ENCODE measurements around the gene SF3B4. TPM values are rescaled to one million over a fixed set of nuclear protein-coding genes. Genes with fewer than 3 reads are reported as not detected.
"Not testable (repeated sequence)": the region's sequence is repeated elsewhere in the genome, so short reads cannot be mapped to it uniquely, and the experiment has no call there.

The SF3B4 gene, protein sequence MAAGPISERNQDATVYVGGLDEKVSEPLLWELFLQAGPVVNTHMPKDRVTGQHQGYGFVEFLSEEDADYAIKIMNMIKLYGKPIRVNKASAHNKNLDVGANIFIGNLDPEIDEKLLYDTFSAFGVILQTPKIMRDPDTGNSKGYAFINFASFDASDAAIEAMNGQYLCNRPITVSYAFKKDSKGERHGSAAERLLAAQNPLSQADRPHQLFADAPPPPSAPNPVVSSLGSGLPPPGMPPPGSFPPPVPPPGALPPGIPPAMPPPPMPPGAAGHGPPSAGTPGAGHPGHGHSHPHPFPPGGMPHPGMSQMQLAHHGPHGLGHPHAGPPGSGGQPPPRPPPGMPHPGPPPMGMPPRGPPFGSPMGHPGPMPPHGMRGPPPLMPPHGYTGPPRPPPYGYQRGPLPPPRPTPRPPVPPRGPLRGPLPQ
- 9.9 TPM for total RNA-seq

DNA sequence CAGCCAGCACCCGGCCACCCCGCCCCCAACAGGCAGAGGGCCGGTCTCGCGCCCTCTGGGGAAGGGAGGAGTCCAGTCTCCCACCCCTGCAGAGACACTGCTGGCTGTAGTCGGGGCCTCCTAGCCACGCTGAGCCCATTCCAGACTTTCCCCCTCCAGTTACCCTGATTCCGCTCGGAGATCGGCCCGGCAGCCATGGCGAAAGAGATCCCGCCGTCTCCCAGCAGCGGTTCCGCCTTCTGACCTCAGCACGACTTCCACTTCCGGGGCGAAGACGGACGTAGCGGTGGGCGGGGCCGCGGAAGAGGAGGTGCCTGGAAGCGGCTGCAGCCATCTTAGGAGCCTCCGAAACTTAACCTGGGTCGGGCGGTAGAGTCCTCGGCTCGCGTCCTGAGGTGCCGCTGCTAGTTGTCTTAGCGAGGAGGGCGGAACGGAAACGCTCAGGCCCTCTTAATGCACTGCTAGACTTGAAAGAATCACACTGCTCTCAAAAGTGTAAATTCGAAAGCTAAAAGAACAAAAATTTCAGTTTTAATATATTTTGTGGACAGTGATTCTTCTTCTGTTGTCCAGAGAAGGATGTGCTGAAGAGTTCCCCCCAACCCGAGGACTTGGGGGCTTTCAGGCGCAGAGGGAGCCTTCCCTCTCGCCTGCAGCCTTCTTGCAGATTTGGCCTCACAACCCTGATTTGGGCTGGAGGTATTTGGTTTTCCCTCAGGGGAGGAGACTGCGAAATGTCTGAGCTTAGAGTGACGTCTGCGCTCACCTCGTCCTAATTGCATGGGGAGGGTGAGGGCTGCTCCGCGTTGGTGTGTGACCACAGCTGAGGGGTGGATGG, at the start of gene SF3B4:
TSS of gene SF3B4 (minus strand) at position 241 of the 838 bp plus-strand sequence. CDS start at position 197, 44 bp downstream.
- peak; percentile 98 for DNase-seq

DNA sequence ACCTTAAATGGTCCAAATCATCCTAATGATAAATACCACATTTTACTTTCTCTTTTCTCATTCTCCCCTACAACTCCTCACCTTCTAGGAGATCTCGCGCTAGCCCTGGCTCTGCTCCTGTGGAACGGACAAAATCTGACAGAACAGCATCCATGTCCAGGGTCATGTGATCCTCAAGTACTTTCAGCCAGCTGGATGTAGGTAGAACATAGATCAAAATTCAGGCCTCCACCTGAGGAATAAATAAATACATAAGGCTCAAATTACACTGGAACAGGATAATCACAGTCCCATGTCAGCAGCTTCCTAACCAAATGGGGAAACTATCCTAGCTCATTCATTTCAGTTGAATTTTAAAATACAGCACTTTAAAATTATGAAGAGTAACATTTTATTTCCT, 49.7 kb upstream of the SF3B4 start:
- DNase-seq, result no peak

DNA sequence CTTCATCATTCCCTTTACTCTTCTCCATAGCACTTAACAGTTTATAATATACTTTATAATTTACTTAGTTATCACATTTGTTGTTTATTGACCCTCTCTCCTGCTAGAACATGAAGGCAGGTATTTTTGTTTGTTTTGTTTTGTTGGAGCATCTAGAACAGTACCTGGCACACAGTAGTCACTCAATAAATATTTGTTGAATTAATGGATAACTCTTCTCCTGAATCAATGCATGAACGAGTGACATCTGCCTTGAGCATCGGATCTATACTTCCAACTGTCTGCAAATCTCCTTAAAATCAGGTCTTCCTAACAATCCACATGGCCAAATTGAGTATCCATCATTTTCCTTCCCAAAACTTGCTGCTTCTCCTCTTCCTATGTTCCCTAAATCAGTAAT, 44.9 kb upstream of the SF3B4 start:
- no peak for DNase-seq

DNA sequence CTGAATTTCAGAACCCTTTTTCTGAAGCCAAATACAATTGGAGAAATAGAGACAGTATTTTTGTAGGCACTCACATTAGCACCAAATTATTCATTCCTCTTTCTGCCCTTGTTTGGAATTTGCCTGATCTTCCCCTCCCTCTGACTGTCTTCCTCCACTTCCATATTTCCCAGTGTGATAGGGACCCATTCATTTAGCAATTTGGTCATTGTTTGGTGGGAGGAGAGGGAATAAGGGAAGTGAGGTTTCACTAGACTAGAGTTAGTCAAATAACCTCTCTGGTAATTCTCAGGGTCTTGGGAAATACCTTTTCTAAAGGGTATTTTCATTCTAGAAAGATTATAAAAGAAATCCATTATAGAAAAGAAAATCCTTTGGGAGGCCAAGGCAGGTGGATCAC, 40.0 kb upstream of the SF3B4 start:
- no peak for DNase-seq

DNA sequence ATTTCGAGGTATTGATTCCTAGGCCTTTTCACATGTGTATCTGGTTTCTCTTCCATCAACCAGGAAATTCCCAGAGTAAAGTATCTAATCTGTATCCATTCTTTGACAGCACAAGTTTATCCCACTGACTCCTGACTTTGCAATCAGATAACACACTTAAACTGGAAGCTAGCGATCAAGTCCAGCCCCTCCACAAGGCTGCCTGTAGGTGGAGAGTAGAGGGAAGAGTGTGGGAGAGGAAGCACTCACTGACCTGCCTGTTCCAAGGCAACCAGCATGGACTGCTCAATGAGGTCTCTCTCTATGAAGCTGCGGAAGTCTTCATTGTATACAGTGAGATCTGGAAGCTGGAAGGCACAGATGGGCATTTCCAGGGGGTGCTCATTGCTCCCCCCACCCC, 39.4 kb upstream of the SF3B4 start:
- no peak for DNase-seq

DNA sequence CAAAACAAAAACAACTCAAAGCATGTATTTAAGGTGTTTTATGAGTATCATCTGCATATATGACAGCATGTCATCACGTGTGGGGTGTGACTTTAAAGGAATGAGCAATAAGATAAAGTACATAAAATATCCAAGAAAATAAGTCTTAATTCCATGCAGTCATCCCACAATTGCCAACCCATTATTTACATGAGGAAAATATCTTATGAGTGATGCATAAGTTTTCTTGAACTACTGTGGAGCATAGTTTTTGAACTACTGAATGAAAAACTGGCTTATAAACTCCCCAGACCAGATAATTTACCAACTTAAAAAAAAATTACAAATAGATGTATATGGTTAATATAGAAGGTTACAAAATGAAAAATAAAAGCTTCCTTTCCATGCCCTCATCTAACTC, 38.8 kb upstream of the SF3B4 start:
- DNase-seq, result no peak

DNA sequence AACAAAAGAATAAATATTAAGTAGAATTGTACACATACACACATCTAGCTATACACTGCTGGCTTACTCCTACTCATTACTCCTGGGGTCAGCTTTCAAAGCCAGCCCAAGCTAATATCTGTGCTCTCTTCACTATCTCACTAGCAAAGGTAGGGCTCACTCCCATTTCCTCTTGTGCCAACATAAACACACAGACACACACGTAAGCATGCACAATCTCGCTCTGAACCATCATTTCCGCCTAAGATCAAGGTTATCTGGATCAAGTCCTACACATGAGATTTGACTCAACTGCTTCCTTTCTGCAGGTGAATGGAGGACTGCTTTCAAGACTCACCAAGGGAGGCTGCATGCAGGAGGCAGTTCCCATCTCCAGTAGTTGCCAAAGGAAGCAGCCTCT, 37.8 kb upstream of the SF3B4 start:
- no peak for DNase-seq

DNA sequence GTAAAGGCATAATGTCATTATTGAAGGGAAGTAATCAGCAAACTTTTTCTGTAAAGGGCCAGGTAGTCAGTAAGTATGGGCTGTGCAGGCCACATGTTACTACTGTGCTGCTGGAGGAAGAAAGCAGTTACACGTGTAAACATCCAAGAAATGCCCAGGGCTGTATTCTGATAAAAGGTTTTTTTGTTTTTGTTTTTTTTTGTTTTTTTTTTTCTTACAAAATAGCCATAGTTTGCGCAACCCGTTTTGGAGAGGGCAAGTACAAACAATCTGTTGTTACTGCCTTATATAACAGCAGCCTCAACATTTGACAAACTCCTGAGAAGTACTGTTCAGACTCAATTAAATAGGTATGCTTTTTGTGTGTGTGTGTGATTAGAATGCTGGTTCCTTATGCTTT, 35.8 kb upstream of the SF3B4 start:
- DNase-seq, result no peak

DNA sequence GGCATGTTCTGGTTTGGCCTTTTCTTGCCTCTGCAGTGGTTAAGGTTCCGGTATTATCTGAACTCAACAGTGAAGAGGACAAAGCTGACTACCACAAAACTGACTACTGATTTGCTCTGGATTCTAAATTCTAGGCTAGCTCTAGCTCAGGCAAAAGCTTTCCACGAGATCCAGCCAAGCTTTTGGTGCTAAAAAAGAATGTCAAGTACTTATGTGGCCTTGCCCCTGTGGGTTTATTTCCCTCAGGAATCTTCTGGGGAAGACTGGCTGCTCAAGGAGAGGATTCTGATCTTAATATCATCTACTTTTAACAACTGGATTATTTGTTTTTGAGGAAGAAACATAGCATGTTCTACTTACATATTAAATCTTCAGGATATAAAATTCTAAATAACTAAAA, 35.1 kb upstream of the SF3B4 start:
- DNase-seq, result no peak

DNA sequence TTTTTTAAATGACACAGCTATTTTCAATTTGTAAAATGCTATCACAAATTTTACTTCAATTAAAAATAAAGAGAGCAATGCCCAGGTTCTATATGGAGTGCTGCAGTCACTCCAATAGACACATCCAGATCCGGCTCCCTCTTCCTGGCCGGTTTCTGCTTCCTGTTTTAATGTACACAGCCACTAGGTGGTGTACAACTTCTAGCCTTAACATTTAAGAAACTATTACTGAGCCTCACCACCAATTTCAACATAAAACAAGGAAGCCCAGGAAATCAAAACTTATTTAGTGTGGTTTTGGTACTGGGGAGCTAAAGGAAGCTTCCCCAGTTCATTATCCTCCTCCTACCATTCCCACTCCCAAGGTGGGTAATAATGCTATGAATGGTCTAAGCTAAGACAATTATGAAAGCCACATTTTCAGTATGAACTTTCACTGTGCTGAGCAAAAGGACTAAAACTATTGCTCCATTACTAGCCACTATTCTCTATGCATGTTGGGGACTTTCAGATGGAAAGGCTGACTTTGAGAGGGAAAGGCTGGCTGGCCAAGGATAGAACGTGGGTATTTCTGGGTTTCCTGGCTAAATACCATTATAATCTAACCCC, 34.5 kb upstream of the SF3B4 start:
- DNase-seq, result peak; percentile 83

DNA sequence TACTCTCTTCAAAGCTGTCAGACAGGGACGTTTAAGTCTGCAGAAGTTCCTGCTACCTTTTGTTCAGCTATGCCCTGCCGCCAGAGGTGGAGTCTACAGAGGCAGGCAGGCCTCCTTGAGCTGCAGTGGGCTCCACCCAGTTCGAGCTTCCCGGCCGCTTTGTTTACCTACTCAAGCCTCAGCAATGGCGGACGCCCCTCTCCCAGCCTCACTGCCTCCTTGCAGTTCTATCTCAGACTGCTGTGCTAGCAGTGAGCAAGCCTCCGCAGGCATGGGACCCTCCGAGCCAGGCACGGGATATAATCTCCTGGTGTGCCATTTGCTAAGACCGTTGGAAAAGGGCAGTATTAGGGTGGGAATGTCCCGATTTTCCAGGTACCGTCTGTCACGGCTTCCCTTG, 29.9 kb upstream of the SF3B4 start:
- DNase-seq, result not testable (repeated sequence)

DNA sequence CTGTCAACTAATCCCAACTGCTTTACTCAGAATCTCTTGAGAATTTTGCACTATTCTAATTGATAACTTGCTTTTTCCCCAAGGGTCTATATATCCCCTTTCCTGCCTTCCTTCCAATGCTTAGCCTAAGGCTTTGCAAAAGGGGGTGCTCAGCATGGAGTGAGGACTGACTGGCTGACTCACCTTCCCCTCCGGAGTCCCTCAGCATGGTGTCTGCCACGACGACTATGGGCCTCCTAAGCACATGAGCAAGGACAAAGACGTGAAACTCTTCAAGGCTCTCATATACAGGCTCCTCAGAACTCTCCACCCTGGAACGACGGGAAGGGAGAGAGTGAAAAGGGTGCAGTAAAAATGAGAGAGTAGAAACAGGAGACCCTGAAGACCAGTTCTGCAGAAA, 22.3 kb upstream of the SF3B4 start:
- DNase-seq, result no peak

DNA sequence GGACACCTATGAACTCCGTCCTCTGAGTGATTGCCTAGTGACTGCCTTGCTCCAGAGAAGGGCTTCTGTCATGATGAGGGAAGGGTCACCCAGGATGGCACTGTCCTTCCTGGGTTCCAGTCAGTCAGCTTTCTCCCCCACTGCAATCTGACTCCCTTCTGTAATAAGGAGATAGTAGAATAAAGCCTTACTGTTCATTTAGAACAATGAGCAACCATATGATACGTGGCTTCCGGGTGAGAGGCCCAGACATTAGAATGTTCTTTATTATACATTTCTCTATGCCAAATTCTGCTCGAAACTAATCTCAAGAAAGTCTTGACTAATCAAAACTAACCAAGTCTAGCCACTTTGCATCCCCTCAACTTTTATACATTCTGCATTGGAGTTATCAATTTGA, 17.6 kb upstream of the SF3B4 start:
- DNase-seq, result no peak

DNA sequence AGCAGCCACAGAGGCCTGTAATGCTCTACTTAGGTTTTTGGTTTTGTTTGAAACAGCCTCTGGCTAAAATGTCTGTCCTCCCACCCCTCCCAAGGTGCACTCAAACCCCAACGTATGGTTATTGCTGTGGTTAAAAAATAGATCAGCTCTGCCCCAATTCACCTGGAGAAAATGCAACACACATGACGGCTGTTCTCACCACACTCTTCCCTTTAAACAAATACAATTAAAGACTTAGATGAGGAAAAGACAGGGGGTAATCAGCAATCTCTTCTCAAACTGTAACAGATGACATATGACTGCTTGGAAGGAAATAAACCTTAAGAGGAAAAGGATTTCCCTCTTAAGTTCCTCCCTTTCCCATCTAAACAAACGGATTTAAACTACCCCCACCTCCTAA, 15.3 kb upstream of the SF3B4 start:
- no peak for DNase-seq

DNA sequence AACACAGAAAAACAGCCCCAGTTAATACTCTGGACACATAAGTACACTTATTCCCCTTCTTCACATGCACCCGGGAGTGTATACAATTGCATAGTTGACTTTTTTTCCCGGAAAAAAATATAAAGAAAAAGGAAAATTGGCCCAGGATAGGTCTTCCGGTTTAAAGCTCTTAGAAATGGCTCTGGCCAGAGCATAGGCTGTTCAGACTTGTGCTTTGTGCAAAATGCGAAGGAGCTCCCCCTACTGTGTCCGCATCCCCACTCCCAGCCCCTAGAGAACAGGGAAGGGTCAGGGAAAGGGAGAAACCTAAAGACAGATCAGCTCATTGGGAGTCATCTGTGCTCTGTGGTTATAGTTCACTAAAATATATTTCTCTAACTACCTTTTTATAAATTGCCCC, 14.6 kb upstream of the SF3B4 start:
- peak; percentile 65 for DNase-seq

DNA sequence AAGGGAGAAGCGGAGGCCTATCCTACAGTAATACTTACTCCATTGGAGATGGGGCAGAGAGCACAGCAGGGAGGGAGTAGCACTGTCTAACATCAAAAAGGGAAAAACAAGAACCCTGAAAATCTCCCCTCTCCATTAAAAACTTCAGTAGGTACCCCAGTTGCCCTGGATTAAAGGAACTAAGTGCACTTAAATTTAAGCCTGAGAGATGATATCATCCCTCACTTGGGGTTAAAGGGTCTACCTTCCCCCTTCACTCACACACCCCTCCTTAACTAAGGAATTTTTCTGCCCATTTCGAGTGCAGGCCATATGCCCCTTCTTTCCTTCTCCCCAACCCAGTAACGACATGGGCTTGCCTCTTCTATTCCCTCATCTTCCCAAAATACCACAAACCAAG, 12.8 kb upstream of the SF3B4 start:
- DNase-seq, result no peak

DNA sequence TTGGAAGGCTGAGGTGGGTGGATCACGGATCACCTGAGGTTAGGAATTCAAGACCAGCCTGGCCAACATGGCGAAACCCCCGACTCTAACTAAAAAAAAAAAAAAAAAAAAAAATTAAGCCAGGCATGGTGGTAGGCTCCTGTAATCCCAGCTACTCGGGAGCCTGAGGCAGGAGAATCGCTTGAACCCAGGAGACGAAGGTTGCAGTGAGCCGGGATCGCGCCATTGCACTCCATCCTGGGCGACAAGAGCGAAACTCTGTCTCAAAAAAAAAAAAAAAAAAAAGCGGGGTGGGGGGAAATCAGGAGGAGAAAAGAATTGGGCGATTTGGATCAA, 11.0 kb upstream of the SF3B4 start:
- not testable (repeated sequence) for DNase-seq

DNA sequence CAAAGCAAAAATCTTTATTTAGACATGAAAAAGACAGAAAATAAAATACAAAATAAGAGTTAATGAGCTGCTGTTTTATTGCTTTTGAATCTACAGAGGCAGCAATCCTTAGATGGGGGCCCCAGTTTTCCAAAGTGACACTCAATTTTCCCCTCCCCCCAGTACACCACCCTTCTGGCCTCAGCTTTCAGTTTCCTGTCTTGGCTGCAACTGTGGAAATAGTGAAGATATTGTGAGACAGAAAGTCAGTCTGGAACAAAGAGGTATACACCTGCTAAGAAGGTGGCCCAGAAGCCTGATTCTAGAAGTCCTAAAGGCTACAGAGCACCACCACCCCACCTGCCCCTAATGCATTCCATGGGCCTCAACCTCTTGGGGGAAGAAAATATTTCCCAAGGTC, 10.2 kb upstream of the SF3B4 start:
- DNase-seq, result peak; percentile 59

DNA sequence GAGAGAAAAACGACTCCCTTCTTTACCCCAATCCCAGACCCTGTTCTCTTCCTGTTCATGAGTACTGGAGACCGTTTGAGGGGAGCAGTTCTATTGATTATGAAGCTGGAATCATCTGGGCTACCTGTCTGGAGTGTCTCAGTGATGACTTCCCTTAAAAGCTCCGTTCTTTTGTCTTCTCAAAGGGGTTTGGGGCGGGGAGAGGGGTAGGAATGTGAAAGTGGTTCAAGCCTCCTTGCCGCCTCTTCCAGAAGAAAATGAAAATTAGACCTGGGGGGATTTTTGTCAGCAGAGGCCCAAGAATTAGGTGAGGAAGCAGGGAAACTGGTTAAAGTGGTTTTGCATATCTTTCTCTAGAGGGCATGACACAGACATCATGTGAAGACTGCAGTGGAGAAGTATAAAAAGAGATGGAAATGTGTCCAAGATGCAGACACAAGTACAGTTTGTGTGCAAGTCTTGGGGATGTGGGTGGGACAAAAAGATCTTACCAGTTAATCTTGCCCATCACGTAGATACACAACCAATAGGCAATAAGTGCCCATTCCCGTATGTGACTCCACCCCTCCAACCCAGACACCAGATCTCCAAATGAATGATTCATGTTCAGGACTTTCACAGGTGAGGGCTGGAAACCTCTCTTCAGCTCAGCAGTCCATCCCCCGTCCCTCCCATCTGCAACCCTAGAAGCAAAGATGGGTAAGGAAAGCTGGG, 9.5 kb upstream of the SF3B4 start:
- peak; percentile 72 for DNase-seq

DNA sequence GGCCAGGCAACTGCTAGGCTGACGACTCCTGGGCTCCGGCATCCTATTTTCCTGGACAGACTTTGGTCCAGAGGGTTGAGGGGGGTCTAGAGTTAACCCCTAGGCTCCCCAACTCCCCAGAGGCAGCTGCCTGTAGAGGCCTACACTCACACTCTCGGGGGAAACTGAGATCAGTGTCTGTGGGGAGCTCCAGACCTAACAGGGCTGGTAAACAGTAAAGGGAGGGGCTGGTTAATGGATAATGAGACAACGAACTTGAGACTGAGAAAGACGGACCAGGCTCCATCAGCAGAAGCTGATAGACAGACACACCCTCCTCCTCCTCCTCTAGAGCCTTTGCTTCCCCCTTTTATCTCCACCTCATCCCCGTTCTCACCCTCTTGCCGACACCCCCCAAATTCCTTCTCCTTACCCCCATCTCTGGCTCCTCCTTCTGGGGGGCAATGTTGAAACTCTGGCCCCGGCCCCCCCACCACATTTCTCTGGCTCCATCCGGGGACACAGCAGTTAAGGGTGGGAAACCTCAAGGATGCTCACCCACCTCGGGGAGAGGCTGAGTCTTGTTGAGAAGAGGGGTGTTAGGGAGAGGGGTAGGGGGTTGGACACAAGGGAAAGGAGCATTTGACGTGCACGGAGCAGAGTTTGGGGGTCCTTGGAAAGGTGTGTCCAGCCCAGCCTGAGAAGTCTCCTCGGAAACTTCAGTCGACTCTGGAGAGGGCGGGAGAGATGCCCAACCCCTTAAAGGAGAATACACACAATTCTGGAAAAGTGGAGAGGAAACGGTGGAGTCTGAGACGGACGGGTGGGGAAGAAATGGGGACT, 8.8 kb upstream of the SF3B4 start, which contains the start of gene MTMR11:
TSS of gene MTMR11 (minus strand) at position 710 of the 822 bp plus-strand sequence. CDS start at position 478, 232 bp downstream.
- DNase-seq, result peak; percentile 77

DNA sequence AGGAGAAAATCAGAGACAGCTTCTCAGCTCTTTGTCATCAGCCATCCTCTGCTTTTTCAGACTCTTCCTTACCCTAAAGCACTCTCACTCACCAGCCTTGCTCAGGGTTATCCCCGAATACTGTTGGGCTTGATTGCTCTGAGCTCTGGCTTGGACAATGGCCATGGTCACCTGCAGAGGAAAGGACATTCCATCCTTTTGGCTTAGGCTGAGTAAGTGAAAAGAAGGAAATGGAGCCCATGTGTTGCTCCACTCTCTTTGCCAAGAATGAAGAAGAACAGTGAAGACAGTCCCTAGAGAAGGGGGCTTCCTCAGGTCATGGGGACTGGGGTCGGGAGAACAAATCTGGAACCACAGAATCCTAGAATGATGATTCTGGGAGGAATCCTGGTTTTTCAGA, 6.8 kb upstream of the SF3B4 start:
- DNase-seq, result no peak

DNA sequence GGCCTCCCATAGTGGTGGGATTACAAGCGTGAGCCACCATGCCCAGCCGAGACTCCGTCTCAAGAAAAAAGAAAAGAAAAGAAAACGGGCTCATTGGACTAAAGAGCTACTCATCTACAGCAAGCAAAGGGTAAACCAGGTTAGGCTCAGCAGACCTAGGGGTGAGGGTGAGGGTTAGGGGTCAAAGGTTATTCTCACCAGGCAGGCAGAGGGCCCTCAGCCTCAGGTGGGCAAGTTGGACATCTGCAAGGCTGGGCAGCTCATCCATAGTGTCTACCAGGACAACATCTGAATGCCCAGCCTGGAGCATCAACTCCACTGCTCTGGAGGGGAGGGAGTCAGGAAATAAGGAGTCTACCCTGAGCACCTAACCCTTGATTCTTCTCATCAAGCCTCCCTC, 5.6 kb upstream of the SF3B4 start:
- DNase-seq, result no peak
